PC-3 (cell line): ENCODE data around the gene RAB29.

Source experiments
- CTCF ChIP-seq: fragments of 300-600 bp; sonication (generic); conservative IDR thresholded peaks from 2 replicates; pipeline ENCODE4 v1.5.1; 2017; ENCODE audit warnings: antibody characterized with exemption, low read depth, mild to moderate bottlenecking, low read length
- EZH2 ChIP-seq: fragments of 300-600 bp; sonication (generic); IDR thresholded peaks from one replicate; pipeline ENCODE4 v1.6.1; 2017; ENCODE audit warnings: antibody characterized with exemption, mild to moderate bottlenecking, low read length; ENCODE audit not compliant: unreplicated experiment
- EZH2phosphoT487 ChIP-seq: fragments of 300-600 bp; sonication (generic); IDR thresholded peaks from 2 replicates; pipeline ENCODE4 v1.6.1; 2018; ENCODE audit warnings: mild to moderate bottlenecking, antibody characterized with exemption, low read length, borderline replicate concordance

- no peak for TF ChIP-seq CTCF
- no peak for TF ChIP-seq EZH2
- TF ChIP-seq EZH2phosphoT487 = no peak
Observed at GRCh38 chr1:205735218-205735617, 40.1 kb downstream of the RAB29 start.
